Spleen (tissue), 11 donors: Measurements from ENCODE around the gene CBY3. TPM values are rescaled to one million over a fixed set of nuclear protein-coding genes. Genes with fewer than 3 reads are reported as not detected.
"Not testable (repeated sequence)": the region's sequence is repeated elsewhere in the genome, so short reads cannot be mapped to it uniquely, and the experiment has no call there.

Experiments
- DNase-seq: peaks from one replicate; pipeline ENCODE4 v3.0.0-alpha.2; 2020
- H3K27ac ChIP-seq, 8 donors: fragments of 200-600 bp; sonication (generic) in 7 of 8; 1 replicate in 4 of 8; 2 replicates in 4 of 8; pipeline versions ENCODE4 v1.5.0 to v1.8.0; 2016 to 2021; ENCODE audit warnings: inconsistent platforms in 4 of 8, mild to moderate bottlenecking in 4 of 8, moderate library complexity in 1 of 8
- H3K27me3 ChIP-seq, 7 donors: fragments of 200-600 bp; sonication (generic) in 6 of 7; replicated peaks in 1 of 7; 1 replicate in 4 of 7; 2 replicates in 3 of 7; pipeline versions ENCODE4 v1.5.0 to v1.8.0; 2016 to 2021; ENCODE audit warnings: inconsistent platforms in 3 of 7, mild to moderate bottlenecking in 1 of 7
- H3K36me3 ChIP-seq, 6 donors: fragments of 200-600 bp; sonication (generic) in 5 of 6; 1 replicate in 4 of 6; 2 replicates in 2 of 6; pipeline versions ENCODE4 v1.5.0 to v1.8.0; 2016 to 2021; ENCODE audit warnings: inconsistent platforms in 2 of 6
- H3K4me1 ChIP-seq, 6 donors: fragments of 200-600 bp; sonication (generic) in 5 of 6; 1 replicate in 3 of 6; 2 replicates in 3 of 6; pipeline versions ENCODE4 v1.5.0 to v1.8.0; 2016 to 2021; ENCODE audit warnings: inconsistent platforms in 3 of 6
- H3K4me3 ChIP-seq, 8 donors: fragments of 200-600 bp; sonication (generic) in 7 of 8; 1 replicate in 4 of 8; 2 replicates in 4 of 8; pipeline versions ENCODE4 v1.5.0 to v1.8.0; 2016 to 2021; ENCODE audit warnings: inconsistent platforms in 4 of 8, mild to moderate bottlenecking in 4 of 8, moderate library complexity in 2 of 8
- H3K9me3 ChIP-seq, 8 donors: fragments of 200-600 bp; sonication (generic) in 7 of 8; 1 replicate in 4 of 8; 2 replicates in 4 of 8; pipeline versions ENCODE4 v1.5.0 to v1.8.0; 2016 to 2021; ENCODE audit warnings: inconsistent platforms in 4 of 8
- POLR2A ChIP-seq, 3 donors: fragments of 450-650 bp; IDR thresholded peaks; one replicate each; pipeline ENCODE4 v1.5.1; 2017; ENCODE audit warnings: antibody characterized with exemption in 3 of 3, mild to moderate bottlenecking in 1 of 3
- POLR2AphosphoS5 ChIP-seq, 3 donors: sonication (generic); formaldehyde crosslinking; IDR thresholded peaks; one replicate each; pipeline ENCODE4 v1.5.1; 2017; ENCODE audit warnings: antibody characterized with exemption in 3 of 3
- WGBS, 5 donors: extraction: QIAGEN DNeasy Blood & Tissue Kit in 3 of 5; methylation state at CpG; one replicate each; pipeline versions ENCODE4 v1.1.5 to v1.1.7; 2013 to 2018; 5-methylcytosine and 5-hydroxymethylcytosine counted together
- intact Hi-C: fragments of 100-400 bp; cut with DNase I; formaldehyde crosslinking; loops from one replicate; pipeline ENCODE4 v1.15.0; 2023; ENCODE audit warnings: low total_unique reads
- polyA plus RNA-seq, 3 donors: library from polyadenylated mRNA; stranded (reverse); fragments of 200-250 nt; gene quantifications; one replicate each; pipeline ENCODE4 v1.2.1, GENCODE V29; 2013
- total RNA-seq, 7 donors: library from RNA; depleted of rRNA in 3 of 7; stranded (reverse); fragments of >200 nt in 3 of 7; fragmentation: NEBNext Ultra II Directional in 4 of 7; extraction: Animal tissue kit (Norgen Biotek cat#: 25700) in 4 of 7; gene quantifications; one replicate each; pipeline versions ENCODE4 v1.1.0 to v1.2.1, GENCODE V29; 2016 to 2021
- TF ChIP-seq, protein P1 (sequence below), 11 experiments: fragments of 200-600 bp in 7 of 11; fragments of 450-650 bp in 4 of 11; sonication (generic) in 4 of 11; IDR thresholded peaks in 8 of 11; conservative IDR thresholded peaks in 3 of 11; 1 replicate in 7 of 11; 2 replicates in 4 of 11; pipeline versions ENCODE4 v1.4.0 to v1.8.0; 2016 to 2021; ENCODE audit warnings: antibody characterized with exemption in 11 of 11, inconsistent platforms in 4 of 11, mild to moderate bottlenecking in 1 of 11
- donor health status: healthy with polysubstance abuse.
- donor health status: DM: no; HTN: no; CAD: no; lungs with moderate emphysema.
- donor health status: DM: no; HTN: no; CAD: no.
- donor health status: Bipolar disorder and iron deficiency.
- donor health status: healthy.
- donor health status: DM: no; HTN: no; CAD: no.
- donor health status: DM: yes; HTN: yes; CAD: no.

The CBY3 gene
- total and polyA plus RNA-seq, 10 donors, result 0.12 to 1.6 TPM; not detected in 8

GRCh38 chr5:179694561-179694960, 13.7 kb upstream of the CBY3 start:
- Histone ChIP-seq H3K9me3 (no peaks in the 10 kb centered on the region), H3K36me3 (no peaks in the 10 kb centered on the region), H3K27ac (no peak overlapping the region), H3K4me1 (peaks cover 8 to 38% (median 20%) of the 10 kb centered on the region in 6 donors), H3K4me3 (no peak overlapping the region), H3K27me3 (no peaks in the 10 kb centered on the region)
- WGBS, 5 donors, result 53 to 87% (median 76%) methylated on average over 6 of the region's 6 CpGs
- DNase-seq, result no peak
- intact Hi-C loops, result no loop called here
- TF ChIP-seq, protein P1, sequence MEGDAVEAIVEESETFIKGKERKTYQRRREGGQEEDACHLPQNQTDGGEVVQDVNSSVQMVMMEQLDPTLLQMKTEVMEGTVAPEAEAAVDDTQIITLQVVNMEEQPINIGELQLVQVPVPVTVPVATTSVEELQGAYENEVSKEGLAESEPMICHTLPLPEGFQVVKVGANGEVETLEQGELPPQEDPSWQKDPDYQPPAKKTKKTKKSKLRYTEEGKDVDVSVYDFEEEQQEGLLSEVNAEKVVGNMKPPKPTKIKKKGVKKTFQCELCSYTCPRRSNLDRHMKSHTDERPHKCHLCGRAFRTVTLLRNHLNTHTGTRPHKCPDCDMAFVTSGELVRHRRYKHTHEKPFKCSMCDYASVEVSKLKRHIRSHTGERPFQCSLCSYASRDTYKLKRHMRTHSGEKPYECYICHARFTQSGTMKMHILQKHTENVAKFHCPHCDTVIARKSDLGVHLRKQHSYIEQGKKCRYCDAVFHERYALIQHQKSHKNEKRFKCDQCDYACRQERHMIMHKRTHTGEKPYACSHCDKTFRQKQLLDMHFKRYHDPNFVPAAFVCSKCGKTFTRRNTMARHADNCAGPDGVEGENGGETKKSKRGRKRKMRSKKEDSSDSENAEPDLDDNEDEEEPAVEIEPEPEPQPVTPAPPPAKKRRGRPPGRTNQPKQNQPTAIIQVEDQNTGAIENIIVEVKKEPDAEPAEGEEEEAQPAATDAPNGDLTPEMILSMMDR (IDR thresholded peaks at IDR 0.05 in 8 of 11, conservative IDR thresholded peaks at IDR 0.05 in 3 of 11), result no peak

- H3K27me3 ChIP-seq, DNase-seq, H3K9me3 ChIP-seq, H3K4me1 ChIP-seq, H3K4me3 ChIP-seq, H3K27ac ChIP-seq, intact Hi-C loops, H3K36me3 ChIP-seq: not testable (repeated sequence)
- 74 to 87% (median 75%) methylated on average over 9 of the region's 9 CpGs for WGBS, 5 donors
Measured at GRCh38 chr5:179689212-179689611, 8.4 kb upstream of the CBY3 start.

- H3K36me3 ChIP-seq, result no peaks in the 10 kb centered on the region
- no peaks in the 10 kb centered on the region for H3K27me3 ChIP-seq
- peaks cover 12 to 47% (median 29%) of the 10 kb centered on the region in 6 donors for H3K4me1 ChIP-seq
- peak overlapping the region in 2 of 8 donors; percentile 13 to 37 for H3K27ac ChIP-seq
- WGBS, 5 donors, result 73 to 80% (median 75%) methylated on average over 9 of the region's 9 CpGs
- DNase-seq, result no peak
- H3K4me3 ChIP-seq, result no peak overlapping the region
- no peaks in the 10 kb centered on the region for H3K9me3 ChIP-seq
- TF ChIP-seq POLR2AphosphoS5 (IDR thresholded peaks at IDR 0.05), result no peak
- TF ChIP-seq, protein P1 (IDR thresholded peaks at IDR 0.05 in 8 of 11, conservative IDR thresholded peaks at IDR 0.05 in 3 of 11), result no peak
- TF ChIP-seq POLR2A (IDR thresholded peaks at IDR 0.05), result no peak
- intact Hi-C loops, result no loop called here
Measured at GRCh38 chr5:179680014-179680779, 637 bp downstream of the CBY3 start.

- Histone ChIP-seq H3K4me3 (peak overlapping the region; percentile 60 to 89 (median 77)), H3K36me3 (no peaks in the 10 kb centered on the region), H3K4me1 (peaks cover 12 to 47% (median 29%) of the 10 kb centered on the region in 6 donors), H3K27ac (peak overlapping the region; percentile 61 to 95 (median 90)), H3K9me3 (no peaks in the 10 kb centered on the region), H3K27me3 (no peaks in the 10 kb centered on the region)
- TF ChIP-seq, protein P1 (IDR thresholded peaks at IDR 0.05 in 8 of 11, conservative IDR thresholded peaks at IDR 0.05 in 3 of 11), result peak in 10 of 11 experiments; percentile 17 to 65 (median 52)
- no peak for TF ChIP-seq POLR2A (IDR thresholded peaks at IDR 0.05)
- no peak for TF ChIP-seq POLR2AphosphoS5 (IDR thresholded peaks at IDR 0.05)
- WGBS, 5 donors, result 24 to 44% (median 27%) methylated on average over 23 to 41 of the region's 41 CpGs
- intact Hi-C loops, result no loop called here
- DNase-seq, result peak; percentile 93
Measured at GRCh38 chr5:179679014-179679674, 1.7 kb downstream of the CBY3 start.
